ENCODE data around the gene SPRED2.
"Not testable (repeated sequence)": the region's sequence is repeated elsewhere in the genome, so short reads cannot be mapped to it uniquely, and the experiment has no call there.

SPRED2 gene

DNA sequence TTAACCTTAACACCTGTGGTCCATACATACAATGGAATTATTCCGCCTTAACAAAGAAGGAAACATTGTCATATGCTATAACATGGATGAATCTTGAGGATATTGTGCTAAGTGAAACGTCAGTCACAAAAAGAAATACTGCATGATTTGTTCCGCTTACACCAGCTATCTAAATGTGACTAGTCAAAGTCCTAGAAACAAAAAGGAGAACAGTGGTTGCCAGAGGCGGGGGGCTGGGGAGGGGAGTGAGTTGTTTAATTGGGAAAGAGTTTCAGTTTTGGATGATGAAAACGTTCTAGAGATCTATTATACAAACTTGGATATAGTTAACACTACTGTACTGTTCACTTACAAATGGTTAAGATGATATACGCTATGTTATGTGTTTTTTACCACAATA is 72.0 kb downstream of the SPRED2 start:
- DNase-seq: no peak

DNA sequence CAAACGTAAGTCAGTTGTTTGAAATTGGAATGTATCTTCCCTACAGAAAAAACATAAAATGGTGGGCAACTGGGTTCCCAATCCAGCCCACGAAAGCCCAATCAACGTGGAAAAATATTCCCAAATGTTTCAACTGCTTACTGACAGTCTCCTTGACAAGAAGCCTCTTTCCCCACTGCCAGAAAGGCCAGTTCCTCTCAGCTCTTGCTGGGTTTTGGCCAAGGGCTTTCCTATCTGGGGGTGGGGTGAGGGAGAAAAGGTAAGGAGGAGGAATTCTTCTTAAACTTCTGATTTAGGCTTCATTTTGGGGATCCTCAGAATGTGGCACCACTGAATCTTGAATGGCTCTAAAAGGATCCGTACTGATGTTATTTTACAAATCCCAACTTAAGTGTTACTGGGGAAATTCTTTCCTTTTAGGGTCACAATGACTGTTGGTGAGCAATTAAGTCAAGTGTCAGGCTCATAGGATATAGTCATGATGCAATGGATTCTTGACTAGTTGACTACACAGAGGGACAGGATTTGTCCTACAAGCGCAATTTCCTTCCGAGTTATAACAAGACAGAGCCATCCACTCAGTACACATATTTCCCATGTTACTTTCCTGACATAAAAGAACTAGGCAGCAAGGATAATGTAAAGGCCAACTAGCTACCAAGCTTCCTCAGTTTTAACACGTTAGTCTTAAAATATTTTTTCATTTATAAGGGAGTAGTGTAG is 73.6 kb downstream of the SPRED2 start:
- DNase-seq: no peak

DNA sequence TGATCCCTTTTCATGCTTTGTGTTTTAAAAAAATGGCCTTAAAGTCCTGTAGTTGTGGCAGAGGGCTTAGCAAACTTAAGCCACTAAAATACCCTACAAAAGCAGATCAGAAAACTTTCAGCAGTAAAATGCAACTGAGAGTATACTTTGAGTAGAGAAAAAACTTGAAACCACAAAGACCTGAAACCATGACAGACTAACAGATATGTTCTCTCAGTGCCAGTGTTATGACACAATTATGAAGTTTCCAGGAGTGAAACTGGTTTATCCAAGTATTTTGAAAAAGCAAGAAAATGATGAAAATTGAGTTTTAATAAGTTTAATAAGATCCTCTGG is 74.5 kb downstream of the SPRED2 start:
- DNase-seq: no peak

- DNase-seq: peak; percentile 16
These were observed 75.1 kb downstream of the SPRED2 start for GRCh38 chr2:65357095-65357958.

DNA sequence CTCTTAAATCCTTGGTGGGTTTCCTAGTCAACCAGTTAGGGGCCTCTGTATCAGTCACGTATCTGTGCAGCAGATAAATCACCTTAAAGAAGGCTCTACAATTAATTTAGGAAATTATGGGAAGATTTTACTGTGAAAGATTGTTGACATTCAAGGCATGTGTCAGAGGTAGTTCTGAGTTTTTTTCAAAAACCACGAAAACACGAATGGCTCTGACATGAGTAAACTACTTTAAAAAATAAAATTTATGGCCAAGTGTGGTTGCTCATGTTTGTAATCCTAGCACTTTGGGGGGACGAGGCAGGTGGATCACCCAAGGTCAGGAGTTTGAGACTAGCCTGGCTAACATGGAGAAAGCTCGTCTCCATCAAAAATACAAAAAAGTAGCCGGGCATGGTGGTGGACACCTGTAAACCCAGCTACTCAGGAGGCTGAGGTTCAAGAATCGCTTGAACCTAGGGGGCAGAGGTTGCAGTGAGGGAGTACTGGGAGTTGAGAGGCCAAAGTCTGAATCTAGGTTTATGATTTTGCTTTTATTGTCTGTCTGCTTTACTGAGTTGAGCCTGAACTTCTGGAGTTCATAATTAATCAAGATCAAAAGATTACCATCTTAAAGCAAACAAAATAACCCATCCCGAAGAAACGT is 77.1 kb downstream of the SPRED2 start:
- no peak for DNase-seq

- no peak for DNase-seq
These were observed 77.6 kb downstream of the SPRED2 start for GRCh38 chr2:65354773-65355172.

GRCh38 chr2:65353927-65354326 is 78.5 kb downstream of the SPRED2 start:
- no peak for DNase-seq

DNA sequence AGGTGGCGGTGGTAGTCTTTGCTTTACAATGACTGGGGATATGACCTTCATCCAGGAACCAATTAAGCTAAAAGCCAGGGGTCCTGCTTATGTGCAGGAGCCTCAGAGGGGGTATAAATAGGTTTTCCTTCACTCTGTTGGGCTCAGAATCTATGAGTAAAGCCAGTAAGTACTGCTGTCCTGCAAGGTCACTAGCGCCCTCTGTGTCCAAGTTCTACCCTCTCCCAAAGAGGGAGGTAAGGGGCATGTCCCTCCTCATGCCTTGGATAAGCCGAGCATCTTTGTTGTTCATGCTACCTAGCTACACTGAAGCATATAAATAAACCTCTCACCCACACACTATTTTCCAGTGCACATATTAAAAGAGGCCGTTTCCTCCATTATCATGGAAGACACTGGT is 79.4 kb downstream of the SPRED2 start:
- DNase-seq: no peak

DNA sequence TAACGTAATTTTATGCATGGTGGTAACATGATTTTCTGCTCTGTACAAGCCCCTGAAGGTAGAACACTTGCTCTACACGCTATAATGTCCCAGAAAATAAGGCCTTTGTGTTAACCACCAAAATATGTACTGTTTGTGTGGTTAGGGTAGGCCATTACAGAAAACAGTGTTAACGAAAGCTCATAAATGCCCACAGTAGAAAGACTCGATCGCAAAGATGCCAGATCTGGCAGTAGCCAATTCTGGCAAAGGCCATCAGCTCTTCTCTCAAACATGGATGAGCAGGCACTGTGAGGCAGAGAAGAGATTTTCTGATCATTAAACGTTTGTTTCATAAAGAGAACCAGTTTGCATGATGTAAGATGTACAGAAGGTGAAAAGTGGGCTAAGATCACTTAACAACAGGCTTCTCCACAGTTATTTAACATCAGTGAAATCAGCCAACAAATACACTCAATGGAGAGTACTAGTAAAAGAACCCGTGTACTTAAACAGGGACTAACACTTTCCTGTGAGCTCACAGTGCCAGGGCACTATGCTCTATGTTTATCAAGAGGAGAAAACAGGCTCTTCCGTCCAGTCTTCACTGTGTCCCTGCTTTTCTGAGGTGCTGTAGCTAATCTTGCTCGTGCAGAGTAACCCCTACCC is 80.3 kb downstream of the SPRED2 start:
- no peak for DNase-seq

- DNase-seq: no peak
These were observed 81.0 kb downstream of the SPRED2 start for GRCh38 chr2:65351234-65351947.

DNA sequence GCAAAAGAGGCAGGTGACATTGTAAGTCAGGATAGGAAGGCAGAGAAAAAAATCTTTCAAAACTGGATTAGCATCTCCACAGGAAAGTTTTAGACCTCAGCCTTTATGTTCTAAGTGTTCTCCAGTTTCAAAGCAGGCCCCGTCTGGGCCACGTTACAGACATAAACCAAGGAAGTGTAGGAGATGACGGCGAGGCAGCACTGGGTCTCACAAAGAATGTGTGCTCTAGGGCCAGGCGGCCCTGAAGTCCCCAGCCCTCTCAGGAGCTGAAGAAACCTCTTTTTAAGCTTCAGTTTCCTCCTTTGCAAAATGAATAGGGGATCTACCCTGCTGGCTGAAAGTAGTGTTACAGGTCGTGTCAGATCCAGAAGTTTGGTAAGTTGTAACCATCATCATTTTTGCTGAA is 81.7 kb downstream of the SPRED2 start:
- no peak for DNase-seq

GRCh38 chr2:65349863-65350262 is 82.5 kb downstream of the SPRED2 start:
- peak; percentile 91 for DNase-seq

DNA sequence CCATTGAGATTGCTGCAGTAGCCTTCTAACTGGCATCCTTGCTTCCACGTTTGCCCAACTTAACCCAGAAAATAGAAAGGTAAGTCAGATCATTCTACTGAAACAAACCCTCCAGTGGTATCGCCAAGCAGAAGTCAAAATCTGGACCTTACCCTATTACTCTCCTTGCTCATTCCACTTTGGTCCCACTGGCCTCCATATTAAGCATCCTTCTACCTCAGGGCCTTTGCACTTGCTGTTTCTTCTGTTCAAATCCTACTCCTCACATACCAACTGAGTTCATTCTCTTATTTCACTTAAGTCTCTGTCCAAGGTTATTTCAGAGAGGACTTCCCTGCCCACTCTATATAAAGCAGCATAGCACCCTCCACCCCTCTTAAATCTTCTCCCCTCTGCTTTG is 84.5 kb downstream of the SPRED2 start:
- DNase-seq: no peak

- DNase-seq: no peak
These were observed 86.8 kb downstream of the SPRED2 start for GRCh38 chr2:65345631-65346030.

DNA sequence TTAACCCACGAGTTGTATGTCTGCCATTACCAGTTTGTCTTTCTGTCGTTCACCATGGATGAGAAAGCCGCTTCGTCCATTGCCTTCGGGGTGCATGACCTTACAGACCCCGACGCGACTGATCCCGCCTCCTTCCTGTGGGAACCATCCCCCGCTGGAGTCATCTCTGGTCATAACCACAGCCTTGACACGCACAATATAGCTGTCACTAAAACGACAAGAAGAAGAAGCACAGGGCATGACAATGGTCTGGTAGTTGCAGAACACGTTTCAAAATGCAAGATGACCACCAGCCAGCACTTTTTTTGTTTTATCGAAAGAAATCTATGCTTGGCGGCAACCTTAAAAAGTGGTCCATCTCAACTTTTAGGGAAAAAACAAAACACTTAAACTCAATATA is 87.7 kb downstream of the SPRED2 start:
- DNase-seq: no peak

DNA sequence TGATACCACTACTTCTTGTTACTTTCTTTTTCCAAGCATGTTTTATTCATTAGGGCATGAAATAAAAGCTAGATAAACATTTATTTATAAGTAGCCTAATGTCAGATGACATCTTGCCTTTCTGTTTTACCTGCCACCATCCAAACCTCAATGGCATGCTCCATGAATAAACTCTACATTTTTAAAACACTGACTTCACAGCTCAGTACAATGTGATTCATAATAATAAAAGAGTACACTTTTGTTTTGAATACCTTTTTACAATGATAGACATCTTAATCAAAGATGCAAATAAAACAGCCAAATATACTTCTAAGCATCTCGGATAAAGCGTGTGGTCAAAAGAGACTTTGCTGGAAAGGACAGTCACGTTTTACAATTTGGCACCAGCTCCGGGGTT is 88.2 kb downstream of the SPRED2 start:
- DNase-seq: no peak

GRCh38 chr2:65343386-65343785 is 89.0 kb downstream of the SPRED2 start:
- no peak for DNase-seq

GRCh38 chr2:65340898-65341681 is 91.3 kb downstream of the SPRED2 start:
- no peak for DNase-seq

GRCh38 chr2:65339648-65340047 is 92.8 kb downstream of the SPRED2 start:
- DNase-seq: no peak

- not testable (repeated sequence) for DNase-seq
These were observed 93.4 kb downstream of the SPRED2 start for GRCh38 chr2:65338830-65339495.

DNA sequence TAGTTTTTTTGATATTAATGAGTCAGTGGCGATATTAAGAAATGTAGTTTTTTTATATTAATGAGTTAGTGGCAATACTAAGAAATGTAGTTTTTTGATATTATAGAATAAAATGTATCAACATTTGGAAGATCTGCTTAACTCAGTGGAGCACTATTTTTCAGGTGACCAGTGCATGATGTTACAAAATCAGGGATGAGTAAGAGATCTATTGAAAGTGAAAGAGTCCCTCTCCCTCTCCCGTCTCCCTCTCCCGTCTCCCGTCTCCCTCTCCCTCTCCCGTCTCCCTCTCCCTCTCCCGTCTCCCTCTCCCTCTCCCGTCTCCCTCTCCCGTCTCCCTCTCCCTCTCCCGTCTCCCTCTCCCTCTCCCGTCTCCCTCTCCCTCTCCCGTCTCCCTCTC is 94.5 kb downstream of the SPRED2 start:
- not testable (repeated sequence) for DNase-seq
